H1 (cell line): ENCODE data around the gene MTX2. TPM values are rescaled to one million over a fixed set of nuclear protein-coding genes. Genes with fewer than 3 reads are reported as not detected.

Experiments
- CTCF ChIA-PET: fragments of 300-600 bp; sonication (Branson Sonifier 250); formaldehyde crosslinking; loops from one replicate; lab custom pipeline; 2021; ENCODE audit not compliant: partially characterized antibody; lab: Charles Lee
- POLR2A ChIA-PET: fragments of 300-600 bp; sonication (Branson Sonifier 250); formaldehyde crosslinking; loops from one replicate; lab custom pipeline; 2021; ENCODE audit warnings: inconsistent platforms; ENCODE audit not compliant: partially characterized antibody; lab: Charles Lee
- DNase-seq, 2 experiments: peaks; one replicate each; pipeline versions ENCODE4 v3.0.0 to v3.0.0-alpha.2; 2010 to 2022; ENCODE audit warnings: low spot score in 2 of 2, low read depth in 1 of 2, mixed read lengths in 1 of 2
- FAIRE-seq: peaks from 2 replicates; lab custom pipeline; 2011; peaks lifted over from hg19 to GRCh38; lab: Jason Lieb, UNC
- H2AFZ ChIP-seq: 2 replicates; pipeline ENCODE4 v1.8.1; 2012; ENCODE audit warnings: low read length, inconsistent platforms
- H2AK5ac ChIP-seq: 2 replicates; pipeline ENCODE4 v1.6.1; 2013; ENCODE audit warnings: low read depth, low read length
- H2BK120ac ChIP-seq: replicated peaks from 2 replicates; pipeline ENCODE3; 2013; ENCODE audit warnings: low read depth, low read length, inconsistent platforms
- H2BK12ac ChIP-seq: 2 replicates; pipeline ENCODE4 v1.6.1; 2013; ENCODE audit warnings: low read depth, low read length
- H2BK15ac ChIP-seq: 2 replicates; pipeline ENCODE4 v1.6.1; 2013; ENCODE audit warnings: low read length
- H2BK20ac ChIP-seq: 2 replicates; pipeline ENCODE4 v1.6.1; 2013; ENCODE audit warnings: low read length
- H2BK5ac ChIP-seq: 2 replicates; pipeline ENCODE4 v1.6.1; 2013; ENCODE audit warnings: low read depth, low read length
- H3K14ac ChIP-seq: 2 replicates; pipeline ENCODE4 v1.6.1; 2013; ENCODE audit warnings: inconsistent platforms; ENCODE audit not compliant: insufficient read length
- H3K18ac ChIP-seq: 2 replicates; pipeline ENCODE4 v1.6.1; 2013; ENCODE audit warnings: low read length; ENCODE audit errors: extremely low read depth
- H3K23ac ChIP-seq: 2 replicates; pipeline ENCODE4 v1.6.1; 2013; ENCODE audit warnings: inconsistent platforms; ENCODE audit not compliant: insufficient read length
- H3K23me2 ChIP-seq: 2 replicates; pipeline ENCODE4 v1.6.1; 2013; ENCODE audit warnings: low read depth, low read length
- H3K27ac ChIP-seq: 2 replicates; pipeline ENCODE4 v1.6.1; 2011; ENCODE audit warnings: low read depth, low read length, inconsistent platforms
- H3K27me3 ChIP-seq, 4 experiments: replicated peaks in 1 of 4; 1 replicate in 1 of 4; 2 replicates in 3 of 4; pipeline versions ENCODE4 v1.6.1 to v1.8.1; 2011 to 2013; ENCODE audit warnings: low read length in 3 of 4, mild to moderate bottlenecking in 3 of 4, inconsistent platforms in 2 of 4, mixed read lengths in 2 of 4, moderate library complexity in 1 of 4; ENCODE audit not compliant: control insufficient read depth in 3 of 4, insufficient read depth in 3 of 4; ENCODE audit errors: extremely low read depth in 1 of 4
- H3K36me3 ChIP-seq, 4 experiments: 2 replicates each; pipeline versions ENCODE4 v1.6.1 to v1.8.1; 2011 to 2013; ENCODE audit warnings: mild to moderate bottlenecking in 4 of 4, low read length in 3 of 4, moderate library complexity in 2 of 4, control low read depth in 1 of 4, inconsistent platforms in 1 of 4; ENCODE audit not compliant: insufficient read depth in 4 of 4, control insufficient read depth in 2 of 4
- H3K4ac ChIP-seq: replicated peaks from 2 replicates; pipeline ENCODE3; 2013; ENCODE audit warnings: low read length, low read depth, mixed read lengths, inconsistent platforms; ENCODE audit not compliant: insufficient read length
- H3K4me1 ChIP-seq, 4 experiments: replicated peaks in 1 of 4; 1 replicate in 1 of 4; 2 replicates in 3 of 4; pipeline versions ENCODE4 v1.6.1 to v1.8.1; 2011 to 2013; ENCODE audit warnings: low read length in 3 of 4, inconsistent platforms in 2 of 4, mixed read lengths in 1 of 4; ENCODE audit not compliant: insufficient read depth in 4 of 4, control insufficient read depth in 3 of 4
- H3K4me2 ChIP-seq, 2 experiments: 2 replicates each; pipeline versions ENCODE4 v1.6.1 to v1.8.1; 2011 to 2013; ENCODE audit warnings: low read depth in 2 of 2, low read length in 2 of 2, control low read depth in 1 of 2, inconsistent platforms in 1 of 2, mild to moderate bottlenecking in 1 of 2; ENCODE audit not compliant: insufficient read depth in 1 of 2
- H3K4me3 ChIP-seq, 4 experiments: fragments of 200-600, 300-600 bp in 1 of 4; sonication (generic), shearing (Covaris generic), sonication (Bioruptor Twin) in 1 of 4; 2 replicates each; pipeline versions ENCODE4 v1.5.1 to v1.8.1; 2011 to 2016; ENCODE audit warnings: low read length in 4 of 4, low read depth in 3 of 4, control low read depth in 2 of 4, inconsistent platforms in 2 of 4, mild to moderate bottlenecking in 2 of 4, mixed read lengths in 1 of 4, moderate library complexity in 1 of 4; ENCODE audit not compliant: insufficient read depth in 2 of 4; ENCODE audit errors: extremely low read depth in 1 of 4
- H3K56ac ChIP-seq: replicated peaks from 2 replicates; pipeline ENCODE3; 2013; ENCODE audit warnings: low read depth, mild to moderate bottlenecking, mixed read lengths, low read length, inconsistent platforms; ENCODE audit not compliant: insufficient read length
- H3K79me1 ChIP-seq: 2 replicates; pipeline ENCODE4 v1.6.1; 2013; ENCODE audit warnings: low read depth, low read length, control low read depth
- H3K79me2 ChIP-seq, 2 experiments: 2 replicates each; pipeline versions ENCODE4 v1.6.1 to v1.8.1; 2012 to 2013; ENCODE audit warnings: low read length in 2 of 2, mild to moderate bottlenecking in 2 of 2, inconsistent platforms in 1 of 2; ENCODE audit not compliant: insufficient read depth in 2 of 2, control insufficient read depth in 1 of 2
- H3K9ac ChIP-seq, 4 experiments: replicated peaks in 1 of 4; 1 replicate in 1 of 4; 2 replicates in 3 of 4; pipeline versions ENCODE4 v1.6.1 to v1.8.1; 2011 to 2013; ENCODE audit warnings: low read depth in 3 of 4, low read length in 3 of 4, control low read depth in 2 of 4, mild to moderate bottlenecking in 2 of 4, moderate library complexity in 2 of 4, inconsistent platforms in 1 of 4; ENCODE audit errors: extremely low read depth in 1 of 4
- H3K9me3 ChIP-seq, 2 experiments: 2 replicates each; pipeline versions ENCODE4 v1.6.1 to v1.8.1; 2012 to 2013; ENCODE audit warnings: mild to moderate bottlenecking in 2 of 2, moderate library complexity in 2 of 2, control low read depth in 1 of 2, inconsistent platforms in 1 of 2, low read depth in 1 of 2, low read length in 1 of 2, mixed read lengths in 1 of 2; ENCODE audit not compliant: insufficient read depth in 2 of 2
- H4K20me1 ChIP-seq, 2 experiments: replicated peaks in 1 of 2; 2 replicates each; pipeline versions ENCODE3 to v1.8.1; 2011 to 2013; ENCODE audit warnings: inconsistent platforms in 2 of 2, low read length in 2 of 2, mild to moderate bottlenecking in 1 of 2; ENCODE audit not compliant: insufficient read depth in 2 of 2, control insufficient read depth in 1 of 2
- H4K5ac ChIP-seq: 2 replicates; pipeline ENCODE4 v1.6.1; 2013; ENCODE audit warnings: low read length, low read depth, mixed read lengths, inconsistent platforms; ENCODE audit not compliant: insufficient read length
- H4K8ac ChIP-seq: 2 replicates; pipeline ENCODE4 v1.8.0; 2013; ENCODE audit warnings: mild to moderate bottlenecking, moderate library complexity, low read length, inconsistent platforms; ENCODE audit not compliant: insufficient read depth; ENCODE audit errors: extremely low read depth
- H4K91ac ChIP-seq: replicated peaks from 2 replicates; pipeline ENCODE3; 2013; ENCODE audit warnings: low read length, mixed read lengths, inconsistent platforms; ENCODE audit not compliant: insufficient read length
- BCL11A ChIP-seq, 2 experiments: IDR thresholded peaks; one replicate each; pipeline ENCODE4 v1.6.1; 2011; ENCODE audit warnings: low read depth in 2 of 2, low read length in 2 of 2, mild to moderate bottlenecking in 2 of 2
- CHD1 ChIP-seq: IDR thresholded peaks from 2 replicates; pipeline ENCODE4 v1.6.1; 2012; ENCODE audit warnings: low read depth, low read length, improper control_type of control experiment
- CTBP2 ChIP-seq: IDR thresholded peaks from 2 replicates; pipeline ENCODE4 v1.7.0; 2011; ENCODE audit warnings: borderline replicate concordance, mild to moderate bottlenecking, moderate library complexity, mixed read lengths, low read length; ENCODE audit not compliant: insufficient read depth, insufficient read length
- FOSL1 ChIP-seq: IDR thresholded peaks from 2 replicates; pipeline ENCODE4 v1.6.1; 2011; ENCODE audit warnings: mild to moderate bottlenecking, low read depth, low read length, moderate library complexity; ENCODE audit not compliant: insufficient read depth
- GTF2F1 ChIP-seq: IDR thresholded peaks from 2 replicates; pipeline ENCODE4 v1.6.1; 2012; ENCODE audit warnings: low read depth, low read length, improper control_type of control experiment, borderline replicate concordance
- SAP30 ChIP-seq: fragments of 300-600 bp; sonication (generic); IDR thresholded peaks from 2 replicates; pipeline ENCODE4 v1.7.1; 2012; ENCODE audit warnings: low read length, moderate library complexity, mild to moderate bottlenecking, inconsistent platforms; ENCODE audit not compliant: insufficient read depth, insufficient replicate concordance
- SP1 ChIP-seq: IDR thresholded peaks from 2 replicates; pipeline ENCODE4 v1.6.1; 2011; ENCODE audit warnings: low read depth, low read length
- SP2 ChIP-seq: IDR thresholded peaks from 2 replicates; pipeline ENCODE4 v1.6.1; 2012; ENCODE audit warnings: mild to moderate bottlenecking, low read length, inconsistent platforms
- TEAD4 ChIP-seq: IDR thresholded peaks from 2 replicates; pipeline ENCODE4 v1.6.1; 2012; ENCODE audit warnings: low read depth, low read length, inconsistent platforms, mixed read lengths
- WGBS, 2 experiments: shearing (Covaris generic) in 1 of 2; methylation state at CpG; one replicate each; pipeline versions ENCODE4 v1.1.6 to v1.1.7; 2013 to 2015; ENCODE audit warnings: low lambda C conversion rate in 2 of 2, mixed read lengths in 2 of 2, inconsistent platforms in 1 of 2, low coverage in 1 of 2, missing lambda C conversion rate in 1 of 2; ENCODE audit not compliant: insufficient replicate concordance in 2 of 2, insufficient coverage in 1 of 2, insufficient read length in 1 of 2; ENCODE audit errors: extremely low coverage in 1 of 2, missing lambda C conversion rate in 1 of 2; 5-methylcytosine and 5-hydroxymethylcytosine counted together
- polyA plus RNA-seq, 7 experiments: library from polyadenylated mRNA; depleted of rRNA in 3 of 7; stranded (reverse) in 5 of 7; unstranded in 2 of 7; fragments of >200 nt in 5 of 7; fragments of 200-250 nt in 2 of 7; gene quantifications; 1 replicate in 5 of 7; 2 replicates in 1 of 7; 4 replicates in 1 of 7; pipeline versions ENCODE4 v1.2.1 to v1.2.3, GENCODE V29; 2011 to 2013; ENCODE audit warnings: missing spikeins in 2 of 7, mixed read lengths in 2 of 7
- total RNA-seq: library from RNA; stranded (reverse); fragmentation: NEBNext Ultra II Directional; extraction: Animal tissue kit (Norgen Biotek cat#: 25700); gene quantifications from 2 replicates; pipeline ENCODE4 v1.2.1, GENCODE V29; 2021
- TF ChIP-seq, protein P1 (sequence below): IDR thresholded peaks from 2 replicates; pipeline ENCODE4 v1.6.1; 2012; ENCODE audit warnings: inconsistent platforms
- TF ChIP-seq, protein P2 (sequence below): IDR thresholded peaks from 2 replicates; pipeline ENCODE4 v1.6.1; 2012; ENCODE audit warnings: low read length, inconsistent platforms

The MTX2 gene
- total and polyA plus RNA-seq, 2 of the 8 experiments (the other 6 are each of a cell fraction or from before 2014, with no cell fraction given), result 33.5 to 38.3 TPM

DNA sequence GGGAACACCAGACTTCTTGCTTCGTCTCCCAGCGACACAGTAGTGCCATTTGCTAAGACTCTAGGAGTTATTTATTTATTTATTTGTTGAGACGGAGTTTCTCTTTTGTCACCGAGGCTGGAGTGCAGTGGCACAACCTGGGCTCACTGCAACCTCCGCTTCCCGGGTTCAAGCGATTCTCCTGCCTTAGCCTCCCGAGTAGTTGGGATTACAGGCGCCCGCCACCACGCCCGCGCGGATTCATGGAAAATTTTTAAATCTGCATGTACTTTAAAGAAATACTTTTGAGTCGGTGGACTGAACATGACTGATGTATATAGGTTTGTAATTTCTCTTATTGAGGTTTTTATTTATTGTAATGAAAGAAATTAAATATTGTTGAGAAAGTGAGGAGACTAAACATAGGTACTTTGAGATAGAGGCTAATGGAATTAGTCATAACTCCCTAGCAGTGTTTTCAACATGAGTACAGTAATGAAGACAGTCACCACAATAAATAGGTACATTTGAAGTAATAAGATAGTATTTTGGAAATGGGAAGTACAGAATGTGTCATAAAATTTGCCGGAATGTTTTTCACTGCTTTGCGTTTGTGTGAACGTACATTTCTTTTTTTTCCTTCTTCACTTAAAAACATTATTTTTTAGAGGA is 983 bp downstream of the MTX2 start:
- WGBS, 2 experiments, result 65% methylated on average over 18 of the region's 18 CpGs; no CpG with 5 or more reads in 1 of the 2 experiments
- FAIRE-seq, result no peak
- TF ChIP-seq, protein P1, sequence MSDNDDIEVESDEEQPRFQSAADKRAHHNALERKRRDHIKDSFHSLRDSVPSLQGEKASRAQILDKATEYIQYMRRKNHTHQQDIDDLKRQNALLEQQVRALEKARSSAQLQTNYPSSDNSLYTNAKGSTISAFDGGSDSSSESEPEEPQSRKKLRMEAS, result no peak
- TF ChIP-seq SP2, result no peak
- TF ChIP-seq BCL11A (IDR thresholded peaks at IDR 0.05; ENCODE audit: low read depth in 2 of 2, low read length in 2 of 2), result no peak
- no peak for TF ChIP-seq FOSL1
- TF ChIP-seq CTBP2, result no peak
- TF ChIP-seq, protein P2, sequence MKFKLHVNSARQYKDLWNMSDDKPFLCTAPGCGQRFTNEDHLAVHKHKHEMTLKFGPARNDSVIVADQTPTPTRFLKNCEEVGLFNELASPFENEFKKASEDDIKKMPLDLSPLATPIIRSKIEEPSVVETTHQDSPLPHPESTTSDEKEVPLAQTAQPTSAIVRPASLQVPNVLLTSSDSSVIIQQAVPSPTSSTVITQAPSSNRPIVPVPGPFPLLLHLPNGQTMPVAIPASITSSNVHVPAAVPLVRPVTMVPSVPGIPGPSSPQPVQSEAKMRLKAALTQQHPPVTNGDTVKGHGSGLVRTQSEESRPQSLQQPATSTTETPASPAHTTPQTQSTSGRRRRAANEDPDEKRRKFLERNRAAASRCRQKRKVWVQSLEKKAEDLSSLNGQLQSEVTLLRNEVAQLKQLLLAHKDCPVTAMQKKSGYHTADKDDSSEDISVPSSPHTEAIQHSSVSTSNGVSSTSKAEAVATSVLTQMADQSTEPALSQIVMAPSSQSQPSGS, result no peak
- no peak for TF ChIP-seq GTF2F1
- TF ChIP-seq SP1, result no peak
- no peak for TF ChIP-seq TEAD4
- no peak for TF ChIP-seq SAP30
- TF ChIP-seq CHD1, result no peak

More for the DNA sequence above, 983 bp downstream of the MTX2 start:
- no peak overlapping the region for H3K56ac ChIP-seq
- no peak overlapping the region for H3K18ac ChIP-seq
- H2BK15ac ChIP-seq, result no peak overlapping the region
- no peaks in the 10 kb centered on the region for H3K79me1 ChIP-seq
- H3K9me3 ChIP-seq, result no peaks in the 10 kb centered on the region
- H3K23ac ChIP-seq, result no peak overlapping the region
- H4K8ac ChIP-seq, result no peak overlapping the region
- H3K14ac ChIP-seq, result no peak overlapping the region
- peaks cover 2 to 5% of the 10 kb centered on the region in 2 experiments for H4K20me1 ChIP-seq
- H2AK5ac ChIP-seq, result no peak overlapping the region
- peak overlapping the region; percentile 58 to 91 (median 80); a peak in 6 of 7 replicates for H3K9ac ChIP-seq
- no peak overlapping the region for H2BK20ac ChIP-seq
- H2BK12ac ChIP-seq, result no peak overlapping the region
- ChIA-PET POLR2A (interaction anchor here (1.3 to 1.9 kb wide), 2 partner anchors 8 to 13 kb away, joined by 4 to 6 read pairs; no protein-coding TSS in a partner anchor), CTCF (no interaction called here)
- H3K79me2 ChIP-seq, result peaks cover 0 to 55% of the 10 kb centered on the region in 2 experiments; a peak in 2 of 4 replicates
- peak overlapping the region; percentile 86 to 95 (median 93) for H3K4me3 ChIP-seq
- no peaks in the 10 kb centered on the region for H3K36me3 ChIP-seq
- H3K27me3 ChIP-seq, result no peaks in the 10 kb centered on the region
- H4K91ac ChIP-seq, result no peak overlapping the region
- no peak overlapping the region for H2BK120ac ChIP-seq
- H3K23me2 ChIP-seq, result no peaks in the 10 kb centered on the region
- H4K5ac ChIP-seq, result no peak overlapping the region
- no peak overlapping the region for H2AFZ ChIP-seq
- H2BK5ac ChIP-seq, result no peak overlapping the region; the same call in 1 of the 2 replicates
- H3K4me2 ChIP-seq, result peak overlapping the region; percentile 70 to 72
- no peak for DNase-seq
- H3K27ac ChIP-seq, result no peak overlapping the region
- H3K4me1 ChIP-seq, result peaks cover 0 to 2% (median 0%) of the 10 kb centered on the region in 4 experiments; a peak in 1 of 7 replicates
- H3K4ac ChIP-seq, result no peak overlapping the region
